ENCODE results near the gene LMBR1. TPM values are rescaled to one million over a fixed set of nuclear protein-coding genes. Genes with fewer than 3 reads are reported as not detected.

The LMBR1 gene
- total RNA-seq, 1 donor from 2014 or later = 37.6 TPM

- H3K4me3 ChIP-seq = no peak overlapping the region
- no peaks in the 10 kb centered on the region for H3K27me3 ChIP-seq (ENCODE audit: low read depth)
- no peak overlapping the region for H3K27ac ChIP-seq (replicated peaks)
- peaks cover 21% of the 10 kb centered on the region for H3K36me3 ChIP-seq
- H3K9me3 ChIP-seq (replicated peaks) = no peaks in the 10 kb centered on the region
- intact Hi-C loops (cut with micrococcal nuclease) = no loop called here
- no peak for DNase-seq
- TF ChIP-seq CTCF (IDR thresholded peaks at IDR 0.05; ENCODE audit: borderline replicate concordance) = no peak
- H3K4me1 ChIP-seq = peaks cover 4% of the 10 kb centered on the region
These were observed 139.4 kb downstream of the LMBR1 start for GRCh38 chr7:156753630-156754029.

- Histone ChIP-seq H3K9me3 (replicated peaks) (no peaks in the 10 kb centered on the region), H3K27me3 (ENCODE audit: low read depth) (no peaks in the 10 kb centered on the region), H3K36me3 (peaks cover 21% of the 10 kb centered on the region), H3K4me3 (no peak overlapping the region), H3K27ac (replicated peaks) (no peak overlapping the region), H3K4me1 (peaks cover 4% of the 10 kb centered on the region)
- intact Hi-C loops (cut with micrococcal nuclease) = no loop called here
- DNase-seq = no peak
- no peak for TF ChIP-seq CTCF (IDR thresholded peaks at IDR 0.05; ENCODE audit: borderline replicate concordance)
These were observed 139.8 kb downstream of the LMBR1 start for GRCh38 chr7:156753229-156753560.

GRCh38 chr7:156752367-156753228, 140.4 kb downstream of the LMBR1 start:
- Histone ChIP-seq H3K36me3 (peaks cover 21% of the 10 kb centered on the region), H3K4me1 (peaks cover 4% of the 10 kb centered on the region), H3K4me3 (no peak overlapping the region), H3K27me3 (ENCODE audit: low read depth) (no peaks in the 10 kb centered on the region), H3K9me3 (replicated peaks) (no peaks in the 10 kb centered on the region), H3K27ac (replicated peaks) (no peak overlapping the region)
- intact Hi-C loops (cut with micrococcal nuclease) = no loop called here
- DNase-seq = no peak
- no peak for TF ChIP-seq CTCF (IDR thresholded peaks at IDR 0.05; ENCODE audit: borderline replicate concordance)

- no peak for TF ChIP-seq CTCF (IDR thresholded peaks at IDR 0.05; ENCODE audit: borderline replicate concordance)
- Histone ChIP-seq H3K36me3 (peaks cover 21% of the 10 kb centered on the region), H3K9me3 (replicated peaks) (no peaks in the 10 kb centered on the region), H3K4me1 (peaks cover 4% of the 10 kb centered on the region), H3K27me3 (ENCODE audit: low read depth) (no peaks in the 10 kb centered on the region), H3K4me3 (no peak overlapping the region), H3K27ac (replicated peaks) (no peak overlapping the region)
- intact Hi-C loops (cut with micrococcal nuclease) = no loop called here
- no peak for DNase-seq
These were observed 141.7 kb downstream of the LMBR1 start for GRCh38 chr7:156751319-156751718.

- Histone ChIP-seq H3K4me1 (peaks cover 4% of the 10 kb centered on the region), H3K27ac (replicated peaks) (no peak overlapping the region), H3K9me3 (replicated peaks) (no peaks in the 10 kb centered on the region), H3K4me3 (no peak overlapping the region), H3K36me3 (peaks cover 7% of the 10 kb centered on the region), H3K27me3 (ENCODE audit: low read depth) (no peaks in the 10 kb centered on the region)
- no peak for DNase-seq
- intact Hi-C loops (cut with micrococcal nuclease) = no loop called here
- no peak for TF ChIP-seq CTCF (IDR thresholded peaks at IDR 0.05; ENCODE audit: borderline replicate concordance)
These were observed 145.3 kb downstream of the LMBR1 start for GRCh38 chr7:156747718-156748117.
